ENCODE data around the gene POLR3G.
A peak's percentile ranks its signal among the peaks of the same experiment; 100 is the strongest.

POLR3G gene, protein sequence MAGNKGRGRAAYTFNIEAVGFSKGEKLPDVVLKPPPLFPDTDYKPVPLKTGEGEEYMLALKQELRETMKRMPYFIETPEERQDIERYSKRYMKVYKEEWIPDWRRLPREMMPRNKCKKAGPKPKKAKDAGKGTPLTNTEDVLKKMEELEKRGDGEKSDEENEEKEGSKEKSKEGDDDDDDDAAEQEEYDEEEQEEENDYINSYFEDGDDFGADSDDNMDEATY

GRCh38 chr5:90474235-90475107 is at the start of gene POLR3G, which contains the start of gene MBLAC2:
POLR3G (plus strand) TSS chr5:90474864; CDS start chr5:90485568, 10,704 bp downstream.
MBLAC2 (minus strand) TSS chr5:90474771; CDS start chr5:90474292, 479 bp downstream.
- DNase-seq (ENCODE audit: low read depth in 2 of 2), result peak; percentile 88 to 91

DNA sequence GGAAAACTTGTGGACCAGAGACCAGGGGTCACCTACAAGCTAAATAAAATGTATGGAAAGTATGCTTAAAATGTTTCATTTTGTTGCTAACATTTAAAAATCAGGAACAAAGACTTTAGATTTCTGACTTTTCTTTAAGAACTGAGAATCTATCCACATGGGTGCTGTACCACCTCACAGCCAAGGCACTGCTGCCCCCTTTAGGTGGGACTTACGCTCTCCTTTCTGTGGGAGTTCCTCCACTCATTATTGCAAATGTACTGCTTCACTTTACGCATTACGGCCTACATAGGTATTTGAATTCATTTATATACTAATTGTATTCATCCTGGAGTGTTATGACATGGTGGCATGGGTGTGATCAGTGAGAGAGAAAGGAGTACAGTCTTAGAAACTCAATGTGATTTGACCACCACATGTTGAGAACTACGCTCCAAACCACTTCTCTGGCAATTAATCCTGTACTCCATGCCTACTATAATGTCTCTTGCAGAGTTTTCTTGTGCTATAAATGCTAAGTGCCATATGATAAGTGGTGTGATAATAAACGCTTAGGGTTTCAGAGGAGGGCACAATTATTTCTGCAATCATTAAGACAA is 40.4 kb upstream of the POLR3G start:
- peak; percentile 8 to 24 for DNase-seq (ENCODE audit: low read depth in 2 of 2)

DNA sequence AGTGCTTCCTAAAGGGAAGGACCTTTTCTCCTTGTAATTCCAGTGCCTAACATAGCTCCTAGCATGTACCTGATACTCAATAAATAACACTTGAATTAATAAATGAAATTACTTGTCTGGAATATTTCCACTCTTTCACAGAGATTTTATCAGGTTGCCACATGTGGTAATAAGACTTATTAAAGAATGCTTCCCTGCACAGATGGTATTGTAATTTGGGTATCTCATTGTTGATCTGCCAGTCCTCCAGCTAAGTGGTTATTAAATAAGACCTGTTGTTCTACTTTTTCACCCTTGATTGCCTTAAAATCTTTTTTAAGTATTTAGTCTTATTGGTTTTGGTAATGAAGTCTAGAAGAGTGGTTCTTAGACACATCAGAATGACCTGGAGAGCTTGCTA is 37.0 kb upstream of the POLR3G start:
- no peak for DNase-seq (ENCODE audit: low read depth in 2 of 2)

DNA sequence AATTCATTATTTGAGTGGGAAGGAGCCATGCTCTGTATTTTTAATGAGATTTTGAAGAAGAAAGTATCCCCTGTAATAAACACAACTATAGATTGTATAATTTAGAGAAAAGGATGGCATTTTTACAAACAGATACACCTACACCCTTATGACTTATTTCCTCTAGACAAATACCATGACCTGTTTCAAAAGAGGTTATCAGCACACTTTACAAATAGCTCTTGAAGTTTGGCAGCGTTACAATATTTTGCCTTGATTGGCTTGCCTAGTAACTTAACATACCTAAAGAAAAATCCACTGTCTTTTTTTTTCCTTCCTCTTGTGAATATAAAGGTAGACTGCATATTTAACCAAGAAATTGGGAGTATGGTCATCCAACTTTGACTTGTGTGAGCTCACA is 36.6 kb upstream of the POLR3G start:
- no peak for DNase-seq (ENCODE audit: low read depth in 2 of 2)

GRCh38 chr5:90440644-90441043 is 34.0 kb upstream of the POLR3G start:
- DNase-seq (ENCODE audit: low read depth in 2 of 2), result no peak

- no peak for DNase-seq (ENCODE audit: low read depth in 2 of 2)
Observed at GRCh38 chr5:90446961-90447360, 27.7 kb upstream of the POLR3G start.

GRCh38 chr5:90461288-90461687 is 13.4 kb upstream of the POLR3G start:
- DNase-seq (ENCODE audit: low read depth in 2 of 2), result no peak

DNA sequence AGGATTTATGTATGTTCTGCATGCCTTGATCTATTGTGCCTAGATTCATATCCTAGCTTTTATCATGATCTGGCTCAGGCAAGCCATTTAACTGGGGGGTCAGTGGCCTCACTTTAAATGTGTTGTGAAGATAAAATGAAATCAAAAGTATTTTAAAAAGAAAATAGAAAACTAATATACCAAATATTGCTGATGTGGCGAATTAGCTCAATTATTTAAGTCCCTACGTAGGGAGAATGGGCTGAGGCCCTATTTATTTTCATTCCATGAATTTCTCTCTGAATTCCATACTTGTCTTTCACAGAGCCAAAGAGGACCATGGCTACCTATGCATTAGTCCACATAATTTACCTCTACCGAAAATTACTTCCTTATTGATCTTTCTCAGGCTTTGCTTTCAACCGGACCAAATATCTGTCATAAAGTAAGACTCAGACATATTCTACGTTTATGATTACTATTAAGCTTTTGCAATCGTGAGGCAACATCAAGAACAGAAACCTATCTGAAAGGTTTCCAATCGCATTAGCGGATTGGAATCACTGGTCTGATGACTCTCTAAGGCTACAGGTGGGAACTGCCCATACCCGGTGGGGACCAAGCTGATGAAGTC is 1.8 kb upstream of the POLR3G start:
- DNase-seq (ENCODE audit: low read depth in 2 of 2), result no peak

DNA sequence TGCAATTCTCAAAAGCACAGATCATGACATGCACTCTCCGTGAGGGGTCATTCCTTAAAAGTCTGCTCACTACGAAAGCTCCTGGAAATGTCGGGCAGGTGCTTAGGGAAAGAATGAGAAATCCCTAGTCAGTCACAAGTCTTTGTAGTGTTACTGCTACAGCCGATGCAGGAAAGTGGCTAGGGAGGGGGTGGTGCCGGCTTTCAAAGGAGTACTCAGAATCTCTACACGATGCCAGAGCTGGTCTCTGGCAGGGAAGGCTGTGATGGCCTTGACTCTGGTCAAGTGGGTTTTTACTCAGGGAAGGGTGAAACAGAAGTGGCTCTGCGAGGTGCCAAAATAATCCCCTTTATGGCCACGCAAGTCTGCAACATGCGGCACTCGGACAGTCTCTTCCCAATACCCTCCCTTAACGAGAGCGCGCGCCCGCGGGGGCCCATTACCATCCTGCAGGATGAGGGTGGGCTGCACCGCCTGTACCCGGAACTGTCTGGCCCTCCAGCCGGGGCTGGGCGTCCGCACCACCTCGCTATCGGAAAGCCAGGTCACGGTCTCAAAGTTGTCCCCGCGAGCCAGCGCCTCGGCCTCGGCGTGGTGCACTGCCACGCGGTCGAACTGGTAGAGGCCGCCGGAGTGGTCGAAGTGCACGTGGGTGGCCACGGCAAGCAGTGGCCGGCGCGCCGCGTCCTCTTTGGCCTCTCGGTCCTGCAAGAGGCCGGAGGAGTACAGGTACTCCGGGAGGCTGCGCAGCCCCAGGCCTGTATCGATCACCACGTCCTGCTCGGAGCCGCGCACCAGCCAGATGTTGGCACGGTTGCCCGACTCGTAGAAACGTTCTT is 1.0 kb upstream of the POLR3G start:
- DNase-seq (ENCODE audit: low read depth in 2 of 2), result peak in 1 of 2 donors; percentile 26

DNA sequence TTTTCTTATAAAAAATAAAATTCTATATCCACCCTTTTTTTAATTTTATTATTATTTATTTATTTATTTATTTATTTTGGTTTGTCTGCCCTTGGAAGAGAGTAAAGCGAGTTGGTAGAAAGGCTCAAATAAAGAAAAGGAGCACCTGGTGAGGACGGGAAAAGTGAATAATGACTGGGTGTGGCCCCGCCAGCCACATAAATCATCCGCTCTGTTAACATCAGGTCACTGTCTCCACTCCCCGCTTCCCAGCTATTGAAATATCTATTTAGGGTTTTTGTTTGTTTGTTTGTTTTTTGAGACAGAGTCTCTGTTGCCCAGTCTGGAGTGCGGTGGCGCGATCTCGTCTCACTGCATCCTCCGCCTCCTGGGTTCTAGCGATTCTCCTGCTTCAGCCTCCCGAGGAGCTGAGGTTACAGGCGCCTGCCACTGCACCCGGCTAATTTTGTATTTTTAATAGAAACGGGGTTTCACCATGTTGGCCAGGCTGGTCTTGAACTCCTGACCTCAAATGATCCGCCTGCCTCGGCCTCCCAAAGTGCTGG is 844 bp downstream of the POLR3G start:
- no peak for DNase-seq (ENCODE audit: low read depth in 2 of 2)

DNA sequence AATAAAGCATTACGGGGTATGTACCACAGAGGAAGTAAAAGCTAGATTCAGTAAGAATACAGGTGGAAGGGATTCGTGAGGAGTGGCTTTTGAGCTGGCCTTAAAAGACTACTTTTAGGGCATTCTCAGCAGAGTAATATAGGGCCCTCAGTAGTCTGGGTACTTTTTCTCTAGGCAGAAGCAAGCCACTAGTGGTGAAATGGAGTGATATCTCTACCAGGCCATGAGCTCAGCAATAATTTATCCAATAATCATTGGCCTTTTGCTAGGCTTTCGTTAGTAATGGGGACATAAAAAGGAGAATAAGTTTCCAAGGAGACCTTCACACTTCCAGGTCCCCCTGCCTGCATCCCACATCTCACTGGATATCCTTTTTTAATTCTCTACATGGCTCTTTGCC is 1.7 kb downstream of the POLR3G start:
- no peak for DNase-seq (ENCODE audit: low read depth in 2 of 2)

DNA sequence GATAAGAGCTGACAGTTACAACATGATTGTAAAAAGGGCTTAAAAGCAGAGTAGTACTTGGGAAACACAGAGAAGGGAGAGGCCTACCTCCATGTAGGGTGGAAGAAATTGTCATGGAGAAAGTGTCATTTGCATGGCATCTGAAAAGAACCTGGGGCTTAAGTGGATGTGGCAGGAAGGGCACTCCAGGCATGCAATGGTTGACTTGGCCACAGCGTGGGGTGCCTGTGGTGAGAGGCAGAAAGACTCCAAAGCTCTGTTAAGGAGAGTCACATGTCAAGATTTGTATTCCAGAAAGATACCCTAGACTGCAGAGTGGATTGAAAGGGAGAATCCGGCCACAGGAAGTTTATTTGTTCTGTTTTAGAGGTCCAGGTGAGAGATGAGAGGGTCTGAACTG is 2.4 kb downstream of the POLR3G start:
- no peak for DNase-seq (ENCODE audit: low read depth in 2 of 2)

GRCh38 chr5:90477621-90478215 is 3.1 kb downstream of the POLR3G start:
- no peak for DNase-seq (ENCODE audit: low read depth in 2 of 2)

GRCh38 chr5:90479611-90480385 is 5.1 kb downstream of the POLR3G start:
- DNase-seq (ENCODE audit: low read depth in 2 of 2), result no peak

- DNase-seq (ENCODE audit: low read depth in 2 of 2), result no peak
Observed at GRCh38 chr5:90480699-90481098, 6.0 kb downstream of the POLR3G start.

GRCh38 chr5:90483206-90483605 is 8.5 kb downstream of the POLR3G start:
- DNase-seq (ENCODE audit: low read depth in 2 of 2), result no peak

DNA sequence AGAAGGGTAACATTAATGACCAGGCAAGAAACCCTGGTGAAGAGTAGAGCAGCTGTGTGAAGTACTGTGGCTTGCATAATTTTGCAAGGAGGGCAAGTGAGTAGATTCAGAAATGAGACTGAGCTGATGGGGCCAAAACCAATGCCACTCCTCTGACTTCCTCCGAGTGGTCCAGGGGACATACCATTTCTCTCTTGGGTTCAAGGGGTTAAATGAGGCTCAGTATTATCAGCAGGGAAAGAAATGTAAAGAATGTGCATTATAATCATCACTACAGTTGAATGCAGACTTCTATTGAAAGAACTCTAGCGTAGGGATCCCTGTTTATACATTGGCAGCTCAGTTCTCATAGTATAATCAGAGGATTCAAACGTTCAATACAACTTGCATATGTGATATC is 9.9 kb downstream of the POLR3G start:
- no peak for DNase-seq (ENCODE audit: low read depth in 2 of 2)

DNA sequence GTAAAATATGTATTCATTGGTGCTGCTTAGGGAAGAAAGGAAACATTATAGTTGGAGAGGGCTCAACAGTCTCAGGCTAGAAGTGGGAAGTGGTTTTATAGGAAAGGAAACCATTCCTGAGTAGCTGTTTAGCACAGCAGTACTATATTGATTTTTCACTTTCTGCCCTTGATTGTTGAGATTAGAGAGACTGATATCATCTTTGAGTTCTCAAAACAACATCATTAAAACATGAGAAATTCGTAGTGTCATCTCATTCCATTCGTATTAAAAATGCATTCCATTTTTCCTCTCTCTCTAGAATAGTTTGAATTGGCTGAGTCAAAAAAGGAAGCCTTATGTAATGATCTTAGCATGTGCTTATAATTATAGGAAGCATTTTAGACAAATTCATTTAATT is 14.1 kb downstream of the POLR3G start:
- DNase-seq (ENCODE audit: low read depth in 2 of 2), result no peak

- DNase-seq (ENCODE audit: low read depth in 2 of 2), result no peak
Observed at GRCh38 chr5:90494043-90494442, 19.4 kb downstream of the POLR3G start.

GRCh38 chr5:90495146-90495545 is 20.5 kb downstream of the POLR3G start:
- DNase-seq (ENCODE audit: low read depth in 2 of 2), result no peak

Data from stimulated activated CD8-positive, alpha-beta memory T cell treated with anti-CD3 and anti-CD28 coated beads, Interleukin-2, amount 100 ng/mL, for 48 hours (primary cell).